HepG2 (cell line): ENCODE results near the gene GPS1. TPM values are rescaled to one million over a fixed set of nuclear protein-coding genes. Genes with fewer than 3 reads are reported as not detected.
A peak's percentile ranks its signal among the peaks of the same experiment; 100 is the strongest.

Experiments
- BRCA1 ChIP-seq: sonication (generic); formaldehyde crosslinking; IDR thresholded peaks from 2 replicates; pipeline ENCODE4 v1.4.0; 2020; ENCODE audit warnings: missing genetic modification reagents
- ELF4 ChIP-seq: sonication (generic); formaldehyde crosslinking; IDR thresholded peaks from 2 replicates; pipeline ENCODE4 v1.5.0; 2020; ENCODE audit warnings: missing genetic modification reagents, mild to moderate bottlenecking, moderate library complexity, borderline replicate concordance
- IKZF1 ChIP-seq: fragments of 450-650 bp; IDR thresholded peaks from 2 replicates; pipeline ENCODE4 v1.7.1; 2016
- KDM3A ChIP-seq: IDR thresholded peaks from 2 replicates; pipeline ENCODE4 v1.6.1; 2018; ENCODE audit warnings: low read depth, missing compliant biosample characterization
- KLF12 ChIP-seq: sonication (generic); formaldehyde crosslinking; IDR thresholded peaks from 2 replicates; pipeline ENCODE4 v1.4.0; 2020; ENCODE audit warnings: missing genetic modification reagents, borderline replicate concordance
- MAFG ChIP-seq: sonication (generic); formaldehyde crosslinking; IDR thresholded peaks from 2 replicates; pipeline ENCODE4 v1.5.1; 2020; ENCODE audit warnings: mild to moderate bottlenecking, missing genetic modification reagents
- PPARG ChIP-seq: conservative IDR thresholded peaks from 2 replicates; pipeline ENCODE4 v1.6.1; 2016; ENCODE audit warnings: missing biosample characterization, missing genetic modification reagents
- RBM39 ChIP-seq: fragments of 200-400 bp; formaldehyde crosslinking; IDR thresholded peaks from one replicate; pipeline ENCODE4 v1.6.1; 2018; ENCODE audit warnings: antibody characterized with exemption, mild to moderate bottlenecking, low read depth, low read length; ENCODE audit not compliant: poor library complexity, severe bottlenecking
- REPIN1 ChIP-seq: sonication (generic); formaldehyde crosslinking; IDR thresholded peaks from 2 replicates; pipeline ENCODE4 v1.8.0; 2022; ENCODE audit warnings: missing genetic modification reagents, low read depth, mild to moderate bottlenecking, borderline replicate concordance
- RFX1 ChIP-seq: fragments of 450-650 bp; IDR thresholded peaks from 2 replicates; pipeline ENCODE4 v1.6.1; 2017
- TBP ChIP-seq: sonication (generic); formaldehyde crosslinking; IDR thresholded peaks from 2 replicates; pipeline ENCODE4 v1.5.0; 2020; ENCODE audit warnings: missing genetic modification reagents
- TEAD3 ChIP-seq: optimal IDR thresholded peaks from 2 replicates; pipeline ENCODE3; 2016; ENCODE audit warnings: borderline replicate concordance
- ZFP41 ChIP-seq: sonication (generic); formaldehyde crosslinking; IDR thresholded peaks from 2 replicates; pipeline ENCODE4 v1.4.0; 2020; ENCODE audit warnings: mild to moderate bottlenecking, missing genetic modification reagents, borderline replicate concordance
- ZNF12 ChIP-seq: sonication (generic); formaldehyde crosslinking; IDR thresholded peaks from 2 replicates; pipeline ENCODE4 v1.5.0; 2020; ENCODE audit warnings: missing genetic modification reagents
- ZNF484 ChIP-seq: sonication (generic); formaldehyde crosslinking; IDR thresholded peaks from 2 replicates; pipeline ENCODE4 v1.5.1; 2020; ENCODE audit warnings: mild to moderate bottlenecking, low read depth, missing genetic modification reagents, borderline replicate concordance
- ZNF766 ChIP-seq: sonication (generic); formaldehyde crosslinking; IDR thresholded peaks from 2 replicates; pipeline ENCODE4 v1.5.0; 2020; ENCODE audit warnings: missing genetic modification reagents, borderline replicate concordance
- polyA plus RNA-seq, 8 experiments: library from polyadenylated mRNA; depleted of rRNA in 3 of 8; stranded (reverse) in 7 of 8; unstranded in 1 of 8; fragments of >200 nt; fragmentation: Illumina TruSeq in 4 of 8; extraction: Trizol in 4 of 8; gene quantifications; 2 replicates each; pipeline versions ENCODE4 v1.2.1 to v1.2.3, GENCODE V29; 2011 to 2016; ENCODE audit warnings: low read depth in 4 of 8, missing spikeins in 1 of 8, mixed read lengths in 1 of 8; ENCODE audit not compliant: insufficient read depth in 1 of 8
- total RNA-seq, 5 experiments: library from RNA; depleted of rRNA; stranded (reverse); fragments of >200 nt; fragmentation: Illumina TruSeq; extraction: Trizol; gene quantifications; 2 replicates each; pipeline ENCODE4 v1.2.3, GENCODE V29; 2016; ENCODE audit warnings: low read depth in 1 of 5
- TF ChIP-seq, protein P1 (sequence below): sonication (generic); formaldehyde crosslinking; IDR thresholded peaks from 2 replicates; pipeline ENCODE4 v1.4.0; 2020; ENCODE audit warnings: missing genetic modification reagents, borderline replicate concordance
- TF ChIP-seq, protein P2 (sequence below): sonication (generic); formaldehyde crosslinking; conservative IDR thresholded peaks from 2 replicates; pipeline ENCODE4 v1.4.0; 2020; ENCODE audit warnings: mild to moderate bottlenecking, missing genetic modification reagents, moderate library complexity
- TF ChIP-seq, protein P3 (sequence below): sonication (generic); formaldehyde crosslinking; IDR thresholded peaks from 2 replicates; pipeline ENCODE4 v1.4.0; 2020; ENCODE audit warnings: missing genetic modification reagents
- TF ChIP-seq, protein P4 (sequence below): sonication (generic); formaldehyde crosslinking; IDR thresholded peaks from 2 replicates; pipeline ENCODE4 v1.9.0; 2021; ENCODE audit warnings: missing genetic modification reagents, borderline replicate concordance

The GPS1 gene
- total and polyA plus RNA-seq, 2 of the 13 experiments (the other 11 are each of a cell fraction or from before 2014, with no cell fraction given) = 124 to 128 TPM

DNA sequence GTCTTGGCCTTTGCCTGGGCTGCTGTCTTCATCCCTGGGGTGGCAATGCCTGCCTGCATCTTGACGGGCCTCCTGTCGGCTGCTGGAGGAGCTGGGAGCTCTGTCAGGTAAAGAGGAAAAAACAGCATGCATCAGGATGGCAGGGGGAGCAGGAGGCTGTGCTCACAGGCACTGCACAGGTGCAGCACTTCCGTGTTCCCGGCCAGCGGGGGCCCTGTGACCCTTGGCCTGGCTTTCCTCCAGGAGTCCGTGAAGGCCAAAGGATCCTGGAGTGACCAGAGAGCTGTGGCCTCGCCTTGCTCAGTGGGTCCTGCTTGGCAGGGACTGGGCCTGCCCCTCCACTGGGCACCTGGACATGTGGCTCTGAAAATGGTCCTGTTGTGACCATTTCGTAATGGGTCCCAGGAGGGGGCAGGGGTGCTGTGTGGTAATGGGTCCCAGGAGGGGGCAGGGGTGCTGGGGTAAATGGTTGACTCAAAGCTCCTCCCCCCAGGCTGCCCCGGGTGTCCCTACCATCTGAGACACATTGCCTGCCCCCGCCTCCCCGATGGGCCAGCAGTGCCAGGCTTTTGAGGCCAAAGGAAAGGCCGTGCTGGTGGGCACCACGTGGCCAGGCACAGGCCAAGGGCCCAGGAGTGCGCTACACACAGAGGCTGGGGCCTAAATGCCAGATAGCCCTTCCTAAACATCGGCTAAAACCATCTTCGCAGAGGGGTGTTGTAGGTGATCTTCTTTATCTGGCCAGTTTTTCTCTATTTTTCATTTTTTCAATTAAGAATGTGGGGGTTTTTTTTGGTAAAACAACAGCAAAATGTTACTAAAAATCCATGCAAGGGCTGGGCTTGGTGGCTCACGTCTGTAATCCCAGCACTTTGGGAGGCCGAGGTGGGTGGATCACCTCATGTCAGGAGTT lies 50.3 kb downstream of the GPS1 start (continued):
- TF ChIP-seq, protein P1, sequence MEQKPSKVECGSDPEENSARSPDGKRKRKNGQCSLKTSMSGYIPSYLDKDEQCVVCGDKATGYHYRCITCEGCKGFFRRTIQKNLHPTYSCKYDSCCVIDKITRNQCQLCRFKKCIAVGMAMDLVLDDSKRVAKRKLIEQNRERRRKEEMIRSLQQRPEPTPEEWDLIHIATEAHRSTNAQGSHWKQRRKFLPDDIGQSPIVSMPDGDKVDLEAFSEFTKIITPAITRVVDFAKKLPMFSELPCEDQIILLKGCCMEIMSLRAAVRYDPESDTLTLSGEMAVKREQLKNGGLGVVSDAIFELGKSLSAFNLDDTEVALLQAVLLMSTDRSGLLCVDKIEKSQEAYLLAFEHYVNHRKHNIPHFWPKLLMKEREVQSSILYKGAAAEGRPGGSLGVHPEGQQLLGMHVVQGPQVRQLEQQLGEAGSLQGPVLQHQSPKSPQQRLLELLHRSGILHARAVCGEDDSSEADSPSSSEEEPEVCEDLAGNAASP (CRISPR knock-in tag) = peak; percentile 77
- 0 out of 2 replicates have a peak, but pooled peaks have one; percentile 15 for TF ChIP-seq ZNF484 (CRISPR knock-in tag)
- TF ChIP-seq, protein P2, sequence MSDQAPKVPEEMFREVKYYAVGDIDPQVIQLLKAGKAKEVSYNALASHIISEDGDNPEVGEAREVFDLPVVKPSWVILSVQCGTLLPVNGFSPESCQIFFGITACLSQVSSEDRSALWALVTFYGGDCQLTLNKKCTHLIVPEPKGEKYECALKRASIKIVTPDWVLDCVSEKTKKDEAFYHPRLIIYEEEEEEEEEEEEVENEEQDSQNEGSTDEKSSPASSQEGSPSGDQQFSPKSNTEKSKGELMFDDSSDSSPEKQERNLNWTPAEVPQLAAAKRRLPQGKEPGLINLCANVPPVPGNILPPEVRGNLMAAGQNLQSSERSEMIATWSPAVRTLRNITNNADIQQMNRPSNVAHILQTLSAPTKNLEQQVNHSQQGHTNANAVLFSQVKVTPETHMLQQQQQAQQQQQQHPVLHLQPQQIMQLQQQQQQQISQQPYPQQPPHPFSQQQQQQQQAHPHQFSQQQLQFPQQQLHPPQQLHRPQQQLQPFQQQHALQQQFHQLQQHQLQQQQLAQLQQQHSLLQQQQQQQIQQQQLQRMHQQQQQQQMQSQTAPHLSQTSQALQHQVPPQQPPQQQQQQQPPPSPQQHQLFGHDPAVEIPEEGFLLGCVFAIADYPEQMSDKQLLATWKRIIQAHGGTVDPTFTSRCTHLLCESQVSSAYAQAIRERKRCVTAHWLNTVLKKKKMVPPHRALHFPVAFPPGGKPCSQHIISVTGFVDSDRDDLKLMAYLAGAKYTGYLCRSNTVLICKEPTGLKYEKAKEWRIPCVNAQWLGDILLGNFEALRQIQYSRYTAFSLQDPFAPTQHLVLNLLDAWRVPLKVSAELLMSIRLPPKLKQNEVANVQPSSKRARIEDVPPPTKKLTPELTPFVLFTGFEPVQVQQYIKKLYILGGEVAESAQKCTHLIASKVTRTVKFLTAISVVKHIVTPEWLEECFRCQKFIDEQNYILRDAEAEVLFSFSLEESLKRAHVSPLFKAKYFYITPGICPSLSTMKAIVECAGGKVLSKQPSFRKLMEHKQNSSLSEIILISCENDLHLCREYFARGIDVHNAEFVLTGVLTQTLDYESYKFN (CRISPR knock-in tag) = peak; percentile 87
- TF ChIP-seq KDM3A = peak; percentile 89
- TF ChIP-seq, protein P3, sequence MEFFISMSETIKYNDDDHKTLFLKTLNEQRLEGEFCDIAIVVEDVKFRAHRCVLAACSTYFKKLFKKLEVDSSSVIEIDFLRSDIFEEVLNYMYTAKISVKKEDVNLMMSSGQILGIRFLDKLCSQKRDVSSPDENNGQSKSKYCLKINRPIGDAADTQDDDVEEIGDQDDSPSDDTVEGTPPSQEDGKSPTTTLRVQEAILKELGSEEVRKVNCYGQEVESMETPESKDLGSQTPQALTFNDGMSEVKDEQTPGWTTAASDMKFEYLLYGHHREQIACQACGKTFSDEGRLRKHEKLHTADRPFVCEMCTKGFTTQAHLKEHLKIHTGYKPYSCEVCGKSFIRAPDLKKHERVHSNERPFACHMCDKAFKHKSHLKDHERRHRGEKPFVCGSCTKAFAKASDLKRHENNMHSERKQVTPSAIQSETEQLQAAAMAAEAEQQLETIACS (CRISPR knock-in tag) = peak; percentile 58; the same call in 1 of the 2 replicates
- TF ChIP-seq REPIN1 (CRISPR knock-in tag) = peak; percentile 67
- TF ChIP-seq RFX1 = no peak
- TF ChIP-seq TEAD3 (CRISPR knock-in tag) = peak; percentile 35
- peak; percentile 68 for TF ChIP-seq RBM39
- no peak for TF ChIP-seq IKZF1
- TF ChIP-seq ZFP41 (CRISPR knock-in tag) = peak; percentile 81; the same call in 1 of the 2 replicates
- no peak; the same call in 1 of the 2 replicates for TF ChIP-seq ZNF12 (CRISPR knock-in tag)
- no peak for TF ChIP-seq MAFG (CRISPR knock-in tag)
- TF ChIP-seq TBP (CRISPR knock-in tag) = no peak
- TF ChIP-seq, protein P4, sequence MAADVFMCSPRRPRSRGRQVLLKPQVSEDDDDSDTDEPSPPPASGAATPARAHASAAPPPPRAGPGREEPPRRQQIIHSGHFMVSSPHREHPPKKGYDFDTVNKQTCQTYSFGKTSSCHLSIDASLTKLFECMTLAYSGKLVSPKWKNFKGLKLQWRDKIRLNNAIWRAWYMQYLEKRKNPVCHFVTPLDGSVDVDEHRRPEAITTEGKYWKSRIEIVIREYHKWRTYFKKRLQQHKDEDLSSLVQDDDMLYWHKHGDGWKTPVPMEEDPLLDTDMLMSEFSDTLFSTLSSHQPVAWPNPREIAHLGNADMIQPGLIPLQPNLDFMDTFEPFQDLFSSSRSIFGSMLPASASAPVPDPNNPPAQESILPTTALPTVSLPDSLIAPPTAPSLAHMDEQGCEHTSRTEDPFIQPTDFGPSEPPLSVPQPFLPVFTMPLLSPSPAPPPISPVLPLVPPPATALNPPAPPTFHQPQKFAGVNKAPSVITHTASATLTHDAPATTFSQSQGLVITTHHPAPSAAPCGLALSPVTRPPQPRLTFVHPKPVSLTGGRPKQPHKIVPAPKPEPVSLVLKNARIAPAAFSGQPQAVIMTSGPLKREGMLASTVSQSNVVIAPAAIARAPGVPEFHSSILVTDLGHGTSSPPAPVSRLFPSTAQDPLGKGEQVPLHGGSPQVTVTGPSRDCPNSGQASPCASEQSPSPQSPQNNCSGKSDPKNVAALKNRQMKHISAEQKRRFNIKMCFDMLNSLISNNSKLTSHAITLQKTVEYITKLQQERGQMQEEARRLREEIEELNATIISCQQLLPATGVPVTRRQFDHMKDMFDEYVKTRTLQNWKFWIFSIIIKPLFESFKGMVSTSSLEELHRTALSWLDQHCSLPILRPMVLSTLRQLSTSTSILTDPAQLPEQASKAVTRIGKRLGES (CRISPR knock-in tag) = no peak
- no peak for TF ChIP-seq BRCA1 (CRISPR knock-in tag)
- TF ChIP-seq PPARG = peak; percentile 97
- no peak for TF ChIP-seq ZNF766 (CRISPR knock-in tag)
- 0 out of 2 replicates have a peak, but pooled peaks have one; percentile 62 for TF ChIP-seq KLF12 (CRISPR knock-in tag)
- peak; percentile 98 for TF ChIP-seq ELF4 (CRISPR knock-in tag)
